Fibroblast of lung (primary cell): ENCODE measurements around the gene ALOX5. TPM values are rescaled to one million over a fixed set of nuclear protein-coding genes. Genes with fewer than 3 reads are reported as not detected.

Source experiments
- DNase-seq, 2 donors: peaks; one replicate each; pipeline versions ENCODE4 v3.0.0 to v3.0.0-alpha.2; 2010; ENCODE audit warnings: low read depth in 2 of 2
- H2AFZ ChIP-seq: 2 replicates; pipeline ENCODE4 v1.5.1; 2012; ENCODE audit warnings: low read length, control low read depth, inconsistent platforms
- H3K27ac ChIP-seq: 2 replicates; pipeline ENCODE4 v1.5.1; 2011; ENCODE audit warnings: low read length, control low read depth; ENCODE audit not compliant: insufficient read depth
- H3K27me3 ChIP-seq: 2 replicates; pipeline ENCODE4 v1.5.1; 2011; ENCODE audit warnings: mild to moderate bottlenecking, low read length; ENCODE audit not compliant: control insufficient read depth, insufficient read depth
- H3K36me3 ChIP-seq: 2 replicates; pipeline ENCODE4 v1.5.1; 2011; ENCODE audit warnings: low read length; ENCODE audit not compliant: control insufficient read depth, insufficient read depth
- H3K4me1 ChIP-seq: 2 replicates; pipeline ENCODE4 v1.5.1; 2011; ENCODE audit warnings: low read length; ENCODE audit not compliant: control insufficient read depth, insufficient read depth; ENCODE audit errors: extremely low read depth
- H3K4me2 ChIP-seq: 2 replicates; pipeline ENCODE4 v1.5.1; 2011; ENCODE audit warnings: low read length, control low read depth; ENCODE audit not compliant: insufficient read depth; ENCODE audit errors: extremely low read depth
- H3K4me3 ChIP-seq, 4 experiments: fragments of 200-600 bp in 1 of 4; sonication (generic) in 1 of 4; replicated peaks in 1 of 4; 2 replicates each; pipeline ENCODE4 v1.5.1; 2011 to 2016; ENCODE audit warnings: low read length in 4 of 4, low read depth in 3 of 4, mild to moderate bottlenecking in 3 of 4, control low read depth in 2 of 4, inconsistent platforms in 1 of 4, mixed read lengths in 1 of 4; ENCODE audit not compliant: insufficient read depth in 1 of 4; ENCODE audit errors: control extremely low read depth in 1 of 4
- H3K79me2 ChIP-seq: 2 replicates; pipeline ENCODE4 v1.5.1; 2012; ENCODE audit warnings: mild to moderate bottlenecking, low read length, inconsistent platforms; ENCODE audit not compliant: control insufficient read depth, insufficient read depth
- H3K9ac ChIP-seq: 2 replicates; pipeline ENCODE4 v1.5.1; 2011; ENCODE audit warnings: mild to moderate bottlenecking, low read length, control low read depth; ENCODE audit not compliant: insufficient read depth
- H3K9me3 ChIP-seq: 2 replicates; pipeline ENCODE4 v1.5.1; 2012; ENCODE audit warnings: low read depth, low read length; ENCODE audit not compliant: control insufficient read depth, insufficient read depth
- H4K20me1 ChIP-seq: 2 replicates; pipeline ENCODE4 v1.5.1; 2011; ENCODE audit warnings: low read length; ENCODE audit not compliant: control insufficient read depth, insufficient read depth; ENCODE audit errors: extremely low read depth
- CTCF ChIP-seq, 2 donors: IDR thresholded peaks in 1 of 2; conservative IDR thresholded peaks in 1 of 2; 1 replicate in 1 of 2; 2 replicates in 1 of 2; pipeline ENCODE4 v1.5.1; 2011 to 2012; ENCODE audit warnings: low read length in 2 of 2, control low read depth in 1 of 2, inconsistent platforms in 1 of 2, low read depth in 1 of 2, mild to moderate bottlenecking in 1 of 2
- EZH2 ChIP-seq: IDR thresholded peaks from 2 replicates; pipeline ENCODE4 v1.5.1; 2012; ENCODE audit warnings: low read length, control low read depth, mild to moderate bottlenecking; ENCODE audit errors: missing control alignments
- polyA plus RNA-seq, 2 donors: library from polyadenylated mRNA; depleted of rRNA in 1 of 2; stranded (reverse) in 1 of 2; unstranded in 1 of 2; fragments of >200 nt; gene quantifications; 2 replicates each; pipeline ENCODE4 v1.2.1, GENCODE V29; 2011 to 2012; ENCODE audit warnings: missing spikeins in 1 of 2
- total RNA-seq: library from RNA; depleted of rRNA; stranded (reverse); fragments of >200 nt; gene quantifications from 2 replicates; pipeline ENCODE4 v1.2.1, GENCODE V29; 2014

The ALOX5 gene
- total and polyA plus RNA-seq, 2 donors (not counting 1 experiment from before 2014, with no cell fraction given) = not detected

GRCh38 chr10:45427262-45427969 lies 53.4 kb downstream of the ALOX5 start:
- Histone ChIP-seq H3K4me1 (no peaks in the 10 kb centered on the region), H4K20me1 (no peaks in the 10 kb centered on the region), H3K36me3 (no peaks in the 10 kb centered on the region), H3K9ac (no peak overlapping the region), H3K9me3 (no peaks in the 10 kb centered on the region), H3K4me3 (no peak overlapping the region), H3K79me2 (no peaks in the 10 kb centered on the region), H2AFZ (no peak overlapping the region), H3K27ac (no peak overlapping the region), H3K27me3 (peaks cover 22% of the 10 kb centered on the region), H3K4me2 (no peak overlapping the region)
- no peak for TF ChIP-seq CTCF (conservative IDR thresholded peaks at IDR 0.05 in 1 of 2, IDR thresholded peaks at IDR 0.05 in 1 of 2; ENCODE audit: low read depth in 1 of 2, low read length in 2 of 2)
- TF ChIP-seq EZH2 = no peak
- no peak for DNase-seq

- no peak overlapping the region for H3K27ac ChIP-seq
- no peak overlapping the region for H2AFZ ChIP-seq
- H4K20me1 ChIP-seq = no peaks in the 10 kb centered on the region
- no peak overlapping the region for H3K4me2 ChIP-seq
- no peak for DNase-seq
- no peak overlapping the region for H3K4me3 ChIP-seq
- no peaks in the 10 kb centered on the region for H3K36me3 ChIP-seq
- H3K9ac ChIP-seq = no peak overlapping the region
- no peaks in the 10 kb centered on the region for H3K79me2 ChIP-seq
- no peaks in the 10 kb centered on the region for H3K4me1 ChIP-seq
- peaks cover 22% of the 10 kb centered on the region for H3K27me3 ChIP-seq
- H3K9me3 ChIP-seq = no peaks in the 10 kb centered on the region
- no peak for TF ChIP-seq CTCF (conservative IDR thresholded peaks at IDR 0.05 in 1 of 2, IDR thresholded peaks at IDR 0.05 in 1 of 2; ENCODE audit: low read depth in 1 of 2, low read length in 2 of 2)
- TF ChIP-seq EZH2 = peak; percentile 59
Measured at GRCh38 chr10:45427970-45428366, 54.0 kb downstream of the ALOX5 start.

GRCh38 chr10:45428611-45429510 lies 54.8 kb downstream of the ALOX5 start:
- Histone ChIP-seq H3K27ac (no peak overlapping the region), H3K79me2 (no peaks in the 10 kb centered on the region), H3K36me3 (no peaks in the 10 kb centered on the region), H3K27me3 (peaks cover 22% of the 10 kb centered on the region), H3K4me1 (no peaks in the 10 kb centered on the region), H3K4me2 (no peak overlapping the region), H3K9ac (no peak overlapping the region), H3K9me3 (no peaks in the 10 kb centered on the region), H3K4me3 (no peak overlapping the region), H2AFZ (no peak overlapping the region), H4K20me1 (no peaks in the 10 kb centered on the region)
- TF ChIP-seq CTCF (conservative IDR thresholded peaks at IDR 0.05 in 1 of 2, IDR thresholded peaks at IDR 0.05 in 1 of 2; ENCODE audit: low read depth in 1 of 2, low read length in 2 of 2) (no peak), EZH2 (peak; percentile 19)
- DNase-seq = no peak
